Calu3 (cell line): ENCODE data around the gene SHC4. TPM values are rescaled to one million over a fixed set of nuclear protein-coding genes. Genes with fewer than 3 reads are reported as not detected.

Experiments used
- BruUV-seq: library from RNA; stranded (reverse); fragments of 400-500 nt; replicated peaks from 2 replicates; lab custom pipeline; 2021; lab: Mats Ljungman, UMichigan
- CTCF ChIA-PET: fragments of 300-600 bp; sonication (Branson Sonifier 250); formaldehyde crosslinking; loops from one replicate; lab custom pipeline; 2022; ENCODE audit warnings: antibody characterized with exemption; lab: Charles Lee
- DNase-seq: peaks from one replicate; pipeline ENCODE4 v3.0.0; 2022
- H3K27ac Mint-ChIP-seq: one replicate; pipeline ENCODE4 v1.8.0; 2022; ENCODE audit warnings: mixed read lengths; ENCODE audit not compliant: unreplicated experiment
- H3K27me3 Mint-ChIP-seq: one replicate; pipeline ENCODE4 v1.8.0; 2022; ENCODE audit warnings: mixed read lengths; ENCODE audit not compliant: unreplicated experiment
- H3K36me3 Mint-ChIP-seq: one replicate; pipeline ENCODE4 v1.8.0; 2022; ENCODE audit warnings: mild to moderate bottlenecking, moderate library complexity, mixed read lengths; ENCODE audit not compliant: insufficient read depth, unreplicated experiment
- H3K4me1 Mint-ChIP-seq: one replicate; pipeline ENCODE4 v1.8.0; 2022; ENCODE audit warnings: mild to moderate bottlenecking, low read depth, mixed read lengths; ENCODE audit not compliant: unreplicated experiment
- H3K4me3 Mint-ChIP-seq: one replicate; pipeline ENCODE4 v1.8.0; 2022; ENCODE audit warnings: mild to moderate bottlenecking, low read depth, moderate library complexity, mixed read lengths; ENCODE audit not compliant: unreplicated experiment
- H3K9me3 Mint-ChIP-seq: one replicate; pipeline ENCODE4 v1.8.0; 2022; ENCODE audit warnings: low read depth, mixed read lengths; ENCODE audit not compliant: unreplicated experiment
- intact Hi-C: fragments of 100-400 bp; cut with micrococcal nuclease; formaldehyde crosslinking; loops from one replicate; pipeline ENCODE4 v1.10.0; 2022; ENCODE audit not compliant: unreplicated experiment
- total RNA-seq: library from RNA; stranded (reverse); gene quantifications from 2 replicates; pipeline ENCODE4 v1.2.3, GENCODE V29; 2022
- TF ChIP-seq, protein P1 (sequence below): fragments of 200-600 bp; IDR thresholded peaks from one replicate; pipeline ENCODE4 v1.8.0; 2022; ENCODE audit warnings: antibody characterized with exemption; ENCODE audit not compliant: unreplicated experiment

The SHC4 gene
- total RNA-seq, 1 experiment from 2014 or later: 1.2 TPM

GRCh38 chr15:48986240-48986639 lies 22.5 kb upstream of the SHC4 start:
- CTCF ChIA-PET: interaction anchor here (2.0 kb wide), 1 partner anchor 10 kb away, joined by 8 read pairs; no protein-coding TSS in a partner anchor
- TF ChIP-seq, protein P1, sequence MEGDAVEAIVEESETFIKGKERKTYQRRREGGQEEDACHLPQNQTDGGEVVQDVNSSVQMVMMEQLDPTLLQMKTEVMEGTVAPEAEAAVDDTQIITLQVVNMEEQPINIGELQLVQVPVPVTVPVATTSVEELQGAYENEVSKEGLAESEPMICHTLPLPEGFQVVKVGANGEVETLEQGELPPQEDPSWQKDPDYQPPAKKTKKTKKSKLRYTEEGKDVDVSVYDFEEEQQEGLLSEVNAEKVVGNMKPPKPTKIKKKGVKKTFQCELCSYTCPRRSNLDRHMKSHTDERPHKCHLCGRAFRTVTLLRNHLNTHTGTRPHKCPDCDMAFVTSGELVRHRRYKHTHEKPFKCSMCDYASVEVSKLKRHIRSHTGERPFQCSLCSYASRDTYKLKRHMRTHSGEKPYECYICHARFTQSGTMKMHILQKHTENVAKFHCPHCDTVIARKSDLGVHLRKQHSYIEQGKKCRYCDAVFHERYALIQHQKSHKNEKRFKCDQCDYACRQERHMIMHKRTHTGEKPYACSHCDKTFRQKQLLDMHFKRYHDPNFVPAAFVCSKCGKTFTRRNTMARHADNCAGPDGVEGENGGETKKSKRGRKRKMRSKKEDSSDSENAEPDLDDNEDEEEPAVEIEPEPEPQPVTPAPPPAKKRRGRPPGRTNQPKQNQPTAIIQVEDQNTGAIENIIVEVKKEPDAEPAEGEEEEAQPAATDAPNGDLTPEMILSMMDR: no peak
- Mint-ChIP-seq H3K27ac (no peak overlapping the region), H3K4me1 (peaks cover 20% of the 10 kb centered on the region), H3K4me3 (no peak overlapping the region), H3K36me3 (peaks cover 7% of the 10 kb centered on the region), H3K27me3 (no peaks in the 10 kb centered on the region), H3K9me3 (no peaks in the 10 kb centered on the region)
- intact Hi-C loops: loop anchor here (10.0 kb wide), 1 partner anchor 159 kb away; no protein-coding TSS in a partner anchor
- DNase-seq: no peak
- BruUV-seq: no TSS peak

GRCh38 chr15:48985516-48985915 lies 21.8 kb upstream of the SHC4 start:
- Mint-ChIP-seq H3K27ac (no peak overlapping the region), H3K9me3 (no peaks in the 10 kb centered on the region), H3K4me3 (no peak overlapping the region), H3K27me3 (no peaks in the 10 kb centered on the region), H3K4me1 (peaks cover 20% of the 10 kb centered on the region), H3K36me3 (peaks cover 7% of the 10 kb centered on the region)
- DNase-seq: no peak
- TF ChIP-seq, protein P1: no peak
- CTCF ChIA-PET: interaction anchor here (2.0 kb wide), 1 partner anchor 10 kb away, joined by 8 read pairs; no protein-coding TSS in a partner anchor
- intact Hi-C loops: loop anchor here (10.0 kb wide), 1 partner anchor 159 kb away; no protein-coding TSS in a partner anchor
- no TSS peak for BruUV-seq

DNA sequence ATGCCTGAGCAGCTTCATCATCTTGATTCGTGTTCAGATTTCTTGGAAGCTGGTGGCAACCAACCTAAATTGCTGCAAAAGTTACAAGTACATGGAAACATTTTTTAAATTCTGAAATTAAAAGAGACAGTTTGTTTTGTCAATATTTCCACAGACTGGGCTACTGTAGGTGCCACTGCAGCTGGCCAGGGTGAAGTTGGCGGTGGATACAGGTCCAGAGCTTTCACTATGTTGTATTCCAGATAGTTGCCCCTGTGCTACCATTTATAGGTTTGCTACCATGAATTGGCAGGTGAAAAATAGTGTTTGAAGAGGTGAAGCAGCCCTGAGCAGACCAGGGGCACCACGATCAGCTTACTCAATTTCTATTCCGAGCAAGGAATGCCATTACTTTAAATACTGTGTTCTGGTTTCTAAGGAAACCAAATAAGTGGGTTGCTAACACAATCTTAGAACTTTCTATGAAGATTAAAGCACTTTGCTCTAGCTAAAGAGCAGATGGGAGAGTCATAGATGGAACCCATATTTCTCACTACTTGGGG lies 21.2 kb upstream of the SHC4 start:
- intact Hi-C loops: loop anchor here (10.0 kb wide), 1 partner anchor 160 kb away; no protein-coding TSS in a partner anchor
- BruUV-seq: no TSS peak
- CTCF ChIA-PET: interaction anchor here (2.0 kb wide), 1 partner anchor 9 kb away, joined by 8 read pairs; no protein-coding TSS in a partner anchor
- peaks cover 7% of the 10 kb centered on the region for H3K36me3 Mint-ChIP-seq
- TF ChIP-seq, protein P1: no peak
- H3K9me3 Mint-ChIP-seq: no peaks in the 10 kb centered on the region
- H3K4me3 Mint-ChIP-seq: no peak overlapping the region
- no peak overlapping the region for H3K27ac Mint-ChIP-seq
- H3K27me3 Mint-ChIP-seq: no peaks in the 10 kb centered on the region
- DNase-seq: no peak
- peaks cover 20% of the 10 kb centered on the region for H3K4me1 Mint-ChIP-seq

- H3K27me3 Mint-ChIP-seq: no peaks in the 10 kb centered on the region
- intact Hi-C loops: loop anchor here (10.0 kb wide), 1 partner anchor 161 kb away; no protein-coding TSS in a partner anchor
- TF ChIP-seq, protein P1: no peak
- no peak overlapping the region for H3K4me3 Mint-ChIP-seq
- peaks cover 20% of the 10 kb centered on the region for H3K4me1 Mint-ChIP-seq
- peaks cover 7% of the 10 kb centered on the region for H3K36me3 Mint-ChIP-seq
- CTCF ChIA-PET: interaction anchor here (2.0 kb wide), 1 partner anchor 8 kb away, joined by 8 read pairs; no protein-coding TSS in a partner anchor
- H3K9me3 Mint-ChIP-seq: no peaks in the 10 kb centered on the region
- no peak overlapping the region for H3K27ac Mint-ChIP-seq
- no TSS peak for BruUV-seq
- DNase-seq: no peak
These were observed 20.4 kb upstream of the SHC4 start for GRCh38 chr15:48984021-48984710.
